Measurements from ENCODE around the gene WRAP73.

WRAP73 gene

GRCh38 chr1:3664700-3665375 is 14.9 kb upstream of the WRAP73 start:
- peak; percentile 83 for DNase-seq

- DNase-seq: peak; percentile 38
Observed at GRCh38 chr1:3663999-3664699, 14.2 kb upstream of the WRAP73 start.

GRCh38 chr1:3662080-3662671 is 12.3 kb upstream of the WRAP73 start:
- DNase-seq: no peak

- DNase-seq: no peak
Observed at GRCh38 chr1:3661631-3662030, 11.7 kb upstream of the WRAP73 start.

GRCh38 chr1:3660704-3661103 is 10.8 kb upstream of the WRAP73 start:
- DNase-seq: no peak

- DNase-seq: no peak
Observed at GRCh38 chr1:3659093-3659492, 9.2 kb upstream of the WRAP73 start.

- DNase-seq: no peak
Observed at GRCh38 chr1:3658231-3658615, 8.3 kb upstream of the WRAP73 start.

GRCh38 chr1:3657578-3658230 is 7.8 kb upstream of the WRAP73 start:
- DNase-seq: no peak

GRCh38 chr1:3657096-3657475 is 7.2 kb upstream of the WRAP73 start:
- DNase-seq: no peak

GRCh38 chr1:3656450-3657095 is 6.7 kb upstream of the WRAP73 start:
- DNase-seq: no peak

GRCh38 chr1:3654549-3655281 is 4.8 kb upstream of the WRAP73 start:
- no peak for DNase-seq

GRCh38 chr1:3653286-3653618 is 3.3 kb upstream of the WRAP73 start:
- DNase-seq: no peak

- peak; percentile 44 for DNase-seq
Observed at GRCh38 chr1:3652548-3653285, 2.8 kb upstream of the WRAP73 start.

- DNase-seq: peak; percentile 38
Observed at GRCh38 chr1:3651930-3652547, 2.1 kb upstream of the WRAP73 start, which contains the start of gene TP73. TSS of gene TP73 (plus strand) at chr1:3652516. CDS start at chr1:3682366, 29,850 bp downstream.

GRCh38 chr1:3651026-3651929 is 1.4 kb upstream of the WRAP73 start:
- no peak for DNase-seq

- no peak for DNase-seq
Observed at GRCh38 chr1:3650248-3651025, 534 bp upstream of the WRAP73 start.

- DNase-seq: no peak
Observed at GRCh38 chr1:3646596-3646995, 3.3 kb downstream of the WRAP73 start.

GRCh38 chr1:3645666-3646355 is 4.1 kb downstream of the WRAP73 start:
- DNase-seq: no peak

GRCh38 chr1:3645247-3645646 is 4.7 kb downstream of the WRAP73 start:
- no peak for DNase-seq

All from DMS79 treated with DMSO at 0.1 percent for 48 hours (cell line).